GM12878 (cell line): ENCODE measurements around the gene SCLT1. TPM values are rescaled to one million over a fixed set of nuclear protein-coding genes. Genes with fewer than 3 reads are reported as not detected.

Source experiments
- ATAC-seq: fragments of 200-7000 bp; cut with Tn5 transposase; 3 replicates; pipeline ENCODE4 v1.9.1; 2020; ENCODE audit warnings: mild to moderate bottlenecking, moderate library complexity
- BruUV-seq: library from RNA; stranded (reverse); fragments of 400-500 nt; replicated peaks from 2 replicates; lab custom pipeline; 2021; lab: Mats Ljungman, UMichigan
- CTCF ChIA-PET: fragments of 300-600 bp; sonication (Branson Sonifier 250); formaldehyde crosslinking; extraction: SDS; loops from one replicate; lab custom pipeline; 2021; ENCODE audit warnings: inconsistent platforms; lab: Yijun Ruan, JAX
- POLR2A ChIA-PET: fragments of 350-600 bp; formaldehyde crosslinking; extraction: SDS; loops from one replicate; lab custom pipeline; 2021; ENCODE audit warnings: inconsistent platforms; lab: Charles Lee
- RAD21 ChIA-PET: fragments of 300-600 bp; sonication (Branson Sonifier 250); formaldehyde crosslinking; loops from one replicate; lab custom pipeline; 2023; ENCODE audit warnings: antibody characterized with exemption; ENCODE audit not compliant: unreplicated experiment; lab: Charles Lee
- SMC1A ChIA-PET: fragments of 300-600 bp; sonication (Branson Sonifier 250); formaldehyde crosslinking; loops from one replicate; lab custom pipeline; 2023; ENCODE audit not compliant: unreplicated experiment, uncharacterized antibody; lab: Charles Lee
- DNase-seq: peaks from one replicate; pipeline ENCODE4 v3.0.0-alpha.2; 2011; ENCODE audit warnings: low read depth, low spot score
- FAIRE-seq: peaks from 3 replicates; lab custom pipeline; 2011; peaks lifted over from hg19 to GRCh38; lab: Jason Lieb, UNC
- H2AFZ ChIP-seq: 2 replicates; pipeline ENCODE4 v1.6.0; 2011; ENCODE audit warnings: low read depth, low read length, control low read depth; ENCODE audit not compliant: control insufficient read depth
- H3K27ac ChIP-seq: 2 replicates; pipeline ENCODE4 v1.5.1; 2011; ENCODE audit warnings: control low read depth; ENCODE audit not compliant: control insufficient read depth, insufficient read depth
- H3K27me3 ChIP-seq, 2 experiments: replicated peaks in 1 of 2; 2 replicates each; pipeline versions ENCODE4 v1.6.0 to v1.6.1; 2011; ENCODE audit warnings: low read length in 1 of 2; ENCODE audit not compliant: control insufficient read depth in 2 of 2, insufficient read depth in 2 of 2
- H3K36me3 ChIP-seq, 2 experiments: 2 replicates each; pipeline ENCODE4 v1.5.1; 2011; ENCODE audit warnings: low read length in 1 of 2; ENCODE audit not compliant: control insufficient read depth in 2 of 2, insufficient read depth in 2 of 2
- H3K4me1 ChIP-seq: 2 replicates; pipeline ENCODE4 v1.6.1; 2011; ENCODE audit warnings: mild to moderate bottlenecking, low read length, moderate library complexity, mixed read lengths; ENCODE audit not compliant: control insufficient read depth, insufficient read depth
- H3K4me2 ChIP-seq: 2 replicates; pipeline ENCODE4 v1.6.0; 2011; ENCODE audit warnings: control low read depth; ENCODE audit not compliant: control insufficient read depth, insufficient read depth
- H3K4me3 ChIP-seq: fragments of 200-600 bp; sonication (generic); 2 replicates; pipeline ENCODE4 v1.5.1; 2016
- H3K79me2 ChIP-seq: 2 replicates; pipeline ENCODE4 v1.6.0; 2011; ENCODE audit warnings: low read length; ENCODE audit not compliant: control insufficient read depth, insufficient read depth
- H3K9ac ChIP-seq: 2 replicates; pipeline ENCODE4 v1.8.0; 2011; ENCODE audit warnings: low read length, control low read depth, mixed read lengths; ENCODE audit not compliant: control insufficient read depth, insufficient read depth
- H3K9me3 ChIP-seq: replicated peaks from 3 replicates; pipeline ENCODE4 v1.5.1; 2011; ENCODE audit warnings: mild to moderate bottlenecking, low read length; ENCODE audit not compliant: control insufficient read depth, insufficient read depth
- H4K20me1 ChIP-seq: 2 replicates; pipeline ENCODE4 v1.6.0; 2011; ENCODE audit not compliant: control insufficient read depth, insufficient read depth
- ATF7 ChIP-seq: fragments of 450-650 bp; IDR thresholded peaks from 2 replicates; pipeline ENCODE4 v1.6.1; 2016; ENCODE audit warnings: low read depth, mild to moderate bottlenecking
- BACH1 ChIP-seq: fragments of 450-650 bp; IDR thresholded peaks from 2 replicates; pipeline ENCODE4 v1.6.1; 2017; ENCODE audit warnings: mild to moderate bottlenecking, borderline replicate concordance
- BHLHE40 ChIP-seq, 2 experiments: fragments of 450-650 bp in 1 of 2; IDR thresholded peaks; 2 replicates each; pipeline ENCODE4 v1.6.1; 2011 to 2017; ENCODE audit warnings: low read depth in 2 of 2, borderline replicate concordance in 1 of 2, improper control_type of control experiment in 1 of 2, low read length in 1 of 2, mild to moderate bottlenecking in 1 of 2
- CBFB ChIP-seq: IDR thresholded peaks from 2 replicates; pipeline ENCODE4 v1.6.1; 2016; ENCODE audit warnings: antibody characterized with exemption, low read depth
- CEBPZ ChIP-seq: fragments of 150-350 bp; IDR thresholded peaks from 2 replicates; pipeline ENCODE4 v1.6.1; 2016; ENCODE audit warnings: low read depth, low read length
- CHD2 ChIP-seq: IDR thresholded peaks from 2 replicates; pipeline ENCODE4 v1.6.1; 2011; ENCODE audit warnings: low read depth, low read length, improper control_type of control experiment, borderline replicate concordance
- CHD4 ChIP-seq: fragments of 200-600 bp; sonication (generic); IDR thresholded peaks from 2 replicates; pipeline ENCODE4 v1.6.1; 2016; ENCODE audit warnings: mild to moderate bottlenecking
- MYB ChIP-seq: fragments of 150-350 bp; IDR thresholded peaks from 2 replicates; pipeline ENCODE4 v1.6.1; 2014; ENCODE audit warnings: mild to moderate bottlenecking, low read depth, low read length, borderline replicate concordance
- NFIC ChIP-seq: IDR thresholded peaks from 2 replicates; pipeline ENCODE4 v1.6.1; 2012; ENCODE audit warnings: low read depth, mild to moderate bottlenecking, inconsistent platforms, low read length, moderate library complexity
- NFYB ChIP-seq: IDR thresholded peaks from 2 replicates; pipeline ENCODE4 v1.6.1; 2011; ENCODE audit warnings: low read depth, mild to moderate bottlenecking, low read length, improper control_type of control experiment, moderate library complexity; ENCODE audit not compliant: insufficient read depth
- RAD51 ChIP-seq: fragments of 450-650 bp; IDR thresholded peaks from 2 replicates; pipeline ENCODE4 v1.6.1; 2016; ENCODE audit warnings: moderate library complexity, mild to moderate bottlenecking, inconsistent platforms
- WGBS: methylation state at CpG from one replicate; pipeline ENCODE4 v1.1.6; 2016; ENCODE audit warnings: low lambda C conversion rate; ENCODE audit not compliant: insufficient replicate concordance, insufficient coverage; ENCODE audit errors: missing lambda C conversion rate; 5-methylcytosine and 5-hydroxymethylcytosine counted together
- in situ Hi-C: fragments of 300-500 bp; cut with MboI; formaldehyde crosslinking; loops from 9 replicates; pipeline ENCODE4 v1.14.3; 2018; ENCODE audit warnings: mixed read lengths
- intact Hi-C: fragments of 100-400 bp; cut with micrococcal nuclease; formaldehyde crosslinking; loops from one replicate; pipeline ENCODE4 v1.14.2; 2022; ENCODE audit not compliant: unreplicated experiment
- polyA plus RNA-seq, 11 experiments: library from polyadenylated mRNA; depleted of rRNA in 4 of 11; unstranded in 6 of 11; stranded (reverse) in 5 of 11; fragments of >200 nt; fragmentation: Nextera tagmentation in 4 of 11; fragmentation: Illumina TruSeq in 1 of 11; extraction: Ambion mirVana in 4 of 11; extraction: Trizol in 1 of 11; gene quantifications; 1 replicate in 1 of 11; 2 replicates in 10 of 11; pipeline versions ENCODE4 v1.2.1 to v1.2.3, GENCODE V29; 2011 to 2016; ENCODE audit warnings: inconsistent platforms in 2 of 11, missing spikeins in 2 of 11, low read depth in 1 of 11
- total RNA-seq, 4 experiments: library from RNA; depleted of rRNA in 3 of 4; stranded (reverse); fragments of >200 nt in 3 of 4; fragmentation: Illumina TruSeq in 1 of 4; extraction: Trizol in 1 of 4; gene quantifications; 2 replicates each; pipeline versions ENCODE4 v1.2.1 to v1.2.3, GENCODE V29; 2013 to 2021
- TF ChIP-seq, protein P1 (sequence below): fragments of 150-350 bp; IDR thresholded peaks from 2 replicates; pipeline ENCODE4 v1.6.1; 2014; ENCODE audit warnings: mild to moderate bottlenecking, low read depth, low read length
- TF ChIP-seq, protein P2 (sequence below): IDR thresholded peaks from 2 replicates; pipeline ENCODE4 v1.6.1; 2012; ENCODE audit warnings: low read depth, low read length, improper control_type of control experiment
- TF ChIP-seq, protein P3 (sequence below): fragments of 450-650 bp; IDR thresholded peaks from 2 replicates; pipeline ENCODE4 v1.6.1; 2018; ENCODE audit warnings: borderline replicate concordance, mild to moderate bottlenecking; ENCODE audit not compliant: partially characterized antibody

The SCLT1 gene
- total and polyA plus RNA-seq, 10 of the 15 experiments (the other 5 are each of a cell fraction or from before 2014, with no cell fraction given): 7.8 to 31.4 (median 19.6) TPM

DNA sequence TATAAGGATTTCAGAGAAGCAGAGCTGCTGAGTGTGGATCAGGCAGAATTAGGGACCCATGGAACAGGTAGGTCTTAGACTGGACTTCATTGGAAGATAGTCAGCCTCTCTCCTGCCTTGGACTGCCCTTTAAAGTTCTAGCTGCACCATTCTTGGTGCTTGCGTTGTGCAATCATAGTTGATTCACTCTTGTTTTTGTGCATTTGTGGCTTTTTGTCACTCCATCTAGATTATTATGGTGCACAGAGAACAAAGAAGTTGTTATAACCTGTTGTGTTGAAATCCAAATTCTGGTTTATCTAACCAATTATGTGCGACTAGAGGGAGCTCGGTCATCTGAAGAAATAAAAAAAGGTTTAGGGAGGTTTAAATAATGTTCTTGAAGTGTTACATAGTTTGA, 224.6 kb downstream of the SCLT1 start:
- FAIRE-seq (no peak), ATAC-seq (no peak), DNase-seq (no peak)
- Histone ChIP-seq H3K9me3 (no peaks in the 10 kb centered on the region), H3K36me3 (peaks cover 10 to 28% of the 10 kb centered on the region in 2 experiments), H4K20me1 (no peaks in the 10 kb centered on the region), H3K4me2 (no peak overlapping the region), H3K4me1 (no peaks in the 10 kb centered on the region), H3K79me2 (no peaks in the 10 kb centered on the region), H3K27me3 (no peaks in the 10 kb centered on the region), H3K9ac (no peak overlapping the region), H2AFZ (no peak overlapping the region), H3K4me3 (no peak overlapping the region), H3K27ac (no peak overlapping the region)
- ChIA-PET CTCF (interaction anchor here (0.9 to 1.3 kb wide), 4 partner anchors 9 to 295 kb away, joined by 3 to 5 read pairs (median 4); no protein-coding TSS in a partner anchor), RAD21 (interaction anchor here (0.6 to 1.7 kb wide), 3 partner anchors 36 to 294 kb away, joined by 3 to 4 read pairs (median 3); no protein-coding TSS in a partner anchor), SMC1A (interaction anchor here (0.7 to 1.9 kb wide), 6 partner anchors 13 to 225 kb away, joined by 3 to 6 read pairs (median 3); no protein-coding TSS in a partner anchor), POLR2A (no interaction called here)
- WGBS: 100% methylated on average over 3 of the region's 3 CpGs
- no TSS peak for BruUV-seq
- intact Hi-C loops (no loop called here), in situ Hi-C loops (loop anchor here (5.0 kb wide), 1 partner anchor 411 kb away; no protein-coding TSS in a partner anchor)
- TF ChIP-seq CEBPZ (no peak), CHD2 (no peak), ATF7 (no peak), BACH1 (no peak), CBFB (no peak), BHLHE40 (IDR thresholded peaks at IDR 0.05; ENCODE audit: borderline replicate concordance in 1 of 2, low read depth in 2 of 2, low read length in 1 of 2) (no peak), NFYB (no peak), MYB (no peak), NFIC (no peak), CHD4 (no peak), RAD51 (no peak)
- TF ChIP-seq, protein P1, sequence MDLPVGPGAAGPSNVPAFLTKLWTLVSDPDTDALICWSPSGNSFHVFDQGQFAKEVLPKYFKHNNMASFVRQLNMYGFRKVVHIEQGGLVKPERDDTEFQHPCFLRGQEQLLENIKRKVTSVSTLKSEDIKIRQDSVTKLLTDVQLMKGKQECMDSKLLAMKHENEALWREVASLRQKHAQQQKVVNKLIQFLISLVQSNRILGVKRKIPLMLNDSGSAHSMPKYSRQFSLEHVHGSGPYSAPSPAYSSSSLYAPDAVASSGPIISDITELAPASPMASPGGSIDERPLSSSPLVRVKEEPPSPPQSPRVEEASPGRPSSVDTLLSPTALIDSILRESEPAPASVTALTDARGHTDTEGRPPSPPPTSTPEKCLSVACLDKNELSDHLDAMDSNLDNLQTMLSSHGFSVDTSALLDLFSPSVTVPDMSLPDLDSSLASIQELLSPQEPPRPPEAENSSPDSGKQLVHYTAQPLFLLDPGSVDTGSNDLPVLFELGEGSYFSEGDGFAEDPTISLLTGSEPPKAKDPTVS: no peak
- TF ChIP-seq, protein P2, sequence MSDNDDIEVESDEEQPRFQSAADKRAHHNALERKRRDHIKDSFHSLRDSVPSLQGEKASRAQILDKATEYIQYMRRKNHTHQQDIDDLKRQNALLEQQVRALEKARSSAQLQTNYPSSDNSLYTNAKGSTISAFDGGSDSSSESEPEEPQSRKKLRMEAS: no peak
- TF ChIP-seq, protein P3, sequence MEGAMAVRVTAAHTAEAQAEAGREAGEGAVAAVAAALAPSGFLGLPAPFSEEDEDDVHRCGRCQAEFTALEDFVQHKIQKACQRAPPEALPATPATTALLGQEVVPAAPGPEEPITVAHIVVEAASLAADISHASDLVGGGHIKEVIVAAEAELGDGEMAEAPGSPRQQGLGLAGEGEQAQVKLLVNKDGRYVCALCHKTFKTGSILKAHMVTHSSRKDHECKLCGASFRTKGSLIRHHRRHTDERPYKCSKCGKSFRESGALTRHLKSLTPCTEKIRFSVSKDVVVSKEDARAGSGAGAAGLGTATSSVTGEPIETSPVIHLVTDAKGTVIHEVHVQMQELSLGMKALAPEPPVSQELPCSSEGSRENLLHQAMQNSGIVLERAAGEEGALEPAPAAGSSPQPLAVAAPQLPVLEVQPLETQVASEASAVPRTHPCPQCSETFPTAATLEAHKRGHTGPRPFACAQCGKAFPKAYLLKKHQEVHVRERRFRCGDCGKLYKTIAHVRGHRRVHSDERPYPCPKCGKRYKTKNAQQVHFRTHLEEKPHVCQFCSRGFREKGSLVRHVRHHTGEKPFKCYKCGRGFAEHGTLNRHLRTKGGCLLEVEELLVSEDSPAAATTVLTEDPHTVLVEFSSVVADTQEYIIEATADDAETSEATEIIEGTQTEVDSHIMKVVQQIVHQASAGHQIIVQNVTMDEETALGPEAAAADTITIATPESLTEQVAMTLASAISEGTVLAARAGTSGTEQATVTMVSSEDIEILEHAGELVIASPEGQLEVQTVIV: no peak
